B cell (primary cell): ENCODE measurements around the gene SLC6A6. TPM values are rescaled to one million over a fixed set of nuclear protein-coding genes. Genes with fewer than 3 reads are reported as not detected.

Experiments
- ATAC-seq: fragments of 200-7000 bp; cut with Tn5 transposase; one replicate; pipeline ENCODE4 v1.10.0; 2021; ENCODE audit warnings: low read depth, mild to moderate bottlenecking, moderate number of reproducible peaks, moderate library complexity
- CTCF ChIA-PET: fragments of 350-600 bp; sonication (Branson Sonifier 250); formaldehyde crosslinking; loops from one replicate; lab custom pipeline; 2021; ENCODE audit warnings: antibody characterized with exemption, inconsistent platforms; lab: Charles Lee
- POLR2A ChIA-PET: fragments of 350-600 bp; sonication (Branson Sonifier 250); formaldehyde crosslinking; loops from one replicate; lab custom pipeline; 2021; ENCODE audit warnings: antibody characterized with exemption; lab: Charles Lee
- DNase-seq: peaks from one replicate; pipeline ENCODE4 v3.0.0; 2013
- H2AFZ ChIP-seq: 2 replicates; pipeline ENCODE4 v1.6.1; 2012; ENCODE audit warnings: mild to moderate bottlenecking, low read depth, low read length; ENCODE audit not compliant: insufficient read depth, poor library complexity, severe bottlenecking
- H3K27ac ChIP-seq, 2 donors: 1 replicate in 1 of 2; 2 replicates in 1 of 2; pipeline ENCODE4 v1.5.1; 2012 to 2013; ENCODE audit warnings: low read length in 2 of 2, mild to moderate bottlenecking in 2 of 2, moderate library complexity in 1 of 2
- H3K27me3 ChIP-seq, 4 experiments: fragments of 200-600 bp in 1 of 4; sonication (generic) in 1 of 4; replicated peaks in 1 of 4; 1 replicate in 2 of 4; 2 replicates in 2 of 4; pipeline versions ENCODE4 v1.6.1 to v1.7.0; 2013 to 2016; ENCODE audit warnings: low read length in 3 of 4, mild to moderate bottlenecking in 2 of 4, mixed read lengths in 1 of 4, moderate library complexity in 1 of 4; ENCODE audit not compliant: insufficient read depth in 4 of 4, control insufficient read depth in 3 of 4; ENCODE audit errors: control extremely low read depth in 1 of 4
- H3K36me3 ChIP-seq, 2 experiments: replicated peaks in 1 of 2; 1 replicate in 1 of 2; 2 replicates in 1 of 2; pipeline versions ENCODE4 v1.6.1 to v1.7.1; 2013; ENCODE audit warnings: low read length in 1 of 2; ENCODE audit not compliant: insufficient read depth in 2 of 2, control insufficient read depth in 1 of 2; ENCODE audit errors: control extremely low read depth in 1 of 2, extremely low read depth in 1 of 2
- H3K4me1 ChIP-seq, 2 donors: fragments of 200-600 bp in 1 of 2; sonication (generic) in 1 of 2; 1 replicate in 1 of 2; 2 replicates in 1 of 2; pipeline versions ENCODE4 v1.5.1 to v1.6.1; 2013 to 2017; ENCODE audit warnings: low read length in 2 of 2; ENCODE audit not compliant: control insufficient read depth in 2 of 2, insufficient read depth in 2 of 2
- H3K4me2 ChIP-seq: replicated peaks from 2 replicates; pipeline ENCODE3; 2012; ENCODE audit warnings: mild to moderate bottlenecking, low read depth, low read length; ENCODE audit not compliant: poor library complexity, severe bottlenecking
- H3K4me3 ChIP-seq, 5 experiments: fragments of 200-600 bp in 1 of 5; sonication (generic) in 1 of 5; 1 replicate in 3 of 5; 2 replicates in 2 of 5; pipeline versions ENCODE4 v1.5.1 to v1.7.0; 2011 to 2016; ENCODE audit warnings: low read length in 4 of 5, mild to moderate bottlenecking in 4 of 5, low read depth in 2 of 5, control low read depth in 1 of 5, moderate library complexity in 1 of 5; ENCODE audit not compliant: insufficient read depth in 1 of 5; ENCODE audit errors: control extremely low read depth in 1 of 5, extremely low read depth in 1 of 5
- H3K79me2 ChIP-seq: fragments of 200-600 bp; sonication (generic); one replicate; pipeline ENCODE4 v1.6.0; 2016; ENCODE audit warnings: low read length; ENCODE audit not compliant: control insufficient read depth, insufficient read depth
- H3K9ac ChIP-seq: fragments of 200-600 bp; sonication (generic); 2 replicates; pipeline ENCODE4 v1.6.1; 2017; ENCODE audit warnings: mild to moderate bottlenecking, low read length, moderate library complexity
- H3K9me3 ChIP-seq, 3 donors: one replicate each; pipeline versions ENCODE4 v1.6.1 to v1.7.1; 2013; ENCODE audit warnings: low read length in 2 of 3; ENCODE audit not compliant: control insufficient read depth in 2 of 3, insufficient read depth in 1 of 3; ENCODE audit errors: control extremely low read depth in 1 of 3
- H4K20me1 ChIP-seq: 2 replicates; pipeline ENCODE4 v1.6.0; 2012; ENCODE audit warnings: mild to moderate bottlenecking, low read length; ENCODE audit not compliant: insufficient read depth, control insufficient read depth, poor library complexity, severe bottlenecking
- H3K27ac Mint-ChIP-seq: one replicate; pipeline ENCODE4 v1.8.0; 2021; ENCODE audit warnings: mixed read lengths
- H3K27me3 Mint-ChIP-seq: one replicate; pipeline ENCODE4 v1.8.0; 2021; ENCODE audit warnings: mixed read lengths
- H3K4me1 Mint-ChIP-seq: one replicate; pipeline ENCODE4 v1.8.0; 2021; ENCODE audit warnings: mixed read lengths
- H3K4me3 Mint-ChIP-seq: one replicate; pipeline ENCODE4 v1.8.0; 2021; ENCODE audit warnings: mixed read lengths
- H3K9me3 Mint-ChIP-seq: one replicate; pipeline ENCODE4 v1.8.0; 2022; ENCODE audit warnings: mixed read lengths; ENCODE audit not compliant: insufficient read depth
- CTCF ChIP-seq: fragments of 200-600 bp; IDR thresholded peaks from one replicate; pipeline ENCODE4 v1.8.0; 2022; ENCODE audit warnings: antibody characterized with exemption, mild to moderate bottlenecking
- EZH2 ChIP-seq: IDR thresholded peaks from 2 replicates; pipeline ENCODE4 v1.6.1; 2012; ENCODE audit warnings: borderline replicate concordance, low read depth, mild to moderate bottlenecking, moderate library complexity, low read length; ENCODE audit not compliant: insufficient read depth, poor library complexity, severe bottlenecking
- WGBS: methylation state at CpG from one replicate; pipeline ENCODE4 v1.1.5; 2013; ENCODE audit warnings: missing lambda C conversion rate; ENCODE audit not compliant: insufficient coverage; 5-methylcytosine and 5-hydroxymethylcytosine counted together
- intact Hi-C: fragments of 100-400 bp; cut with micrococcal nuclease; formaldehyde crosslinking; loops from one replicate; pipeline ENCODE4 v1.10.0; 2022
- polyA plus RNA-seq: library from polyadenylated mRNA; depleted of rRNA; stranded (reverse); fragments of >200 nt; gene quantifications from 2 replicates; pipeline ENCODE4 v1.2.3, GENCODE V29; 2012
- total RNA-seq, 2 donors: library from RNA; stranded (reverse); fragments of 120-200 nt in 1 of 2; gene quantifications; 1 replicate in 1 of 2; 2 replicates in 1 of 2; pipeline versions ENCODE4 v1.2.3 to v1.2.4, GENCODE V29; 2013 to 2022

SLC6A6 gene
- total and polyA plus RNA-seq, 2 donors (not counting 1 experiment from before 2014, with no cell fraction given): 34.2 to 48.7 TPM

- no peak overlapping the region for H3K27ac ChIP-seq
- DNase-seq (no peak), ATAC-seq (no peak)
- no peak overlapping the region for H3K9ac ChIP-seq
- no peaks in the 10 kb centered on the region for H3K27me3 Mint-ChIP-seq
- H3K9me3 ChIP-seq: no peaks in the 10 kb centered on the region
- H3K4me1 ChIP-seq: no peaks in the 10 kb centered on the region
- no peaks in the 10 kb centered on the region for H3K9me3 Mint-ChIP-seq
- peaks cover 0 to 77% of the 10 kb centered on the region in 2 experiments for H3K36me3 ChIP-seq
- ChIA-PET POLR2A (no interaction called here), CTCF (no interaction called here)
- H3K4me3 ChIP-seq: no peak overlapping the region
- no peak overlapping the region for H3K4me2 ChIP-seq
- no peak overlapping the region for H3K27ac Mint-ChIP-seq
- no peak overlapping the region for H2AFZ ChIP-seq
- H3K79me2 ChIP-seq: no peaks in the 10 kb centered on the region
- no peaks in the 10 kb centered on the region for H4K20me1 ChIP-seq
- intact Hi-C loops: no loop called here
- no peak overlapping the region for H3K4me3 Mint-ChIP-seq
- TF ChIP-seq CTCF (no peak), EZH2 (no peak)
- 100% methylated on average over 4 of the region's 10 CpGs for WGBS
- H3K4me1 Mint-ChIP-seq: peaks cover 2% of the 10 kb centered on the region
- H3K27me3 ChIP-seq: no peaks in the 10 kb centered on the region
These were observed 69.3 kb downstream of the SLC6A6 start for GRCh38 chr3:14471690-14472089.

- WGBS: 84% methylated on average over 21 of the region's 22 CpGs
- H3K4me1 ChIP-seq: no peaks in the 10 kb centered on the region
- Mint-ChIP-seq H3K9me3 (no peaks in the 10 kb centered on the region), H3K27ac (no peak overlapping the region), H3K4me1 (peaks cover 2% of the 10 kb centered on the region), H3K4me3 (no peak overlapping the region), H3K27me3 (no peaks in the 10 kb centered on the region)
- no peaks in the 10 kb centered on the region for H3K9me3 ChIP-seq
- TF ChIP-seq CTCF: no peak
- no peak for TF ChIP-seq EZH2
- H2AFZ ChIP-seq: no peak overlapping the region
- H3K27me3 ChIP-seq: no peaks in the 10 kb centered on the region
- no peak overlapping the region for H3K4me3 ChIP-seq
- ChIA-PET CTCF (no interaction called here), POLR2A (no interaction called here)
- H3K79me2 ChIP-seq: no peaks in the 10 kb centered on the region
- ATAC-seq (no peak), DNase-seq (no peak)
- no peak overlapping the region for H3K9ac ChIP-seq
- H3K4me2 ChIP-seq: no peak overlapping the region
- peaks cover 0 to 79% of the 10 kb centered on the region in 2 experiments for H3K36me3 ChIP-seq
- intact Hi-C loops: no loop called here
- no peak overlapping the region for H3K27ac ChIP-seq
- no peaks in the 10 kb centered on the region for H4K20me1 ChIP-seq
These were observed 70.3 kb downstream of the SLC6A6 start for GRCh38 chr3:14472471-14473351.
